ENCODE results near the gene EXOSC10.

GRCh38 chr1:11059968-11060830 is 39.5 kb downstream of the EXOSC10 start, which contains the start of gene SRM:
- TF ChIP-seq ZNF445 (CRISPR knock-in tag; IDR thresholded peaks at IDR 0.05; ENCODE audit: low read depth) (no peak), YBX1 (IDR thresholded peaks at IDR 0.05) (no peak), ZNF253 (CRISPR knock-in tag; conservative IDR thresholded peaks at IDR 0.05) (no peak), MCM3 (IDR thresholded peaks at IDR 0.05) (no peak), GATAD2B (IDR thresholded peaks at IDR 0.05; ENCODE audit: borderline replicate concordance) (peak; percentile 92), RBBP5 (IDR thresholded peaks at IDR 0.05; ENCODE audit: borderline replicate concordance, insufficient read depth, low read length, poor library complexity, severe bottlenecking) (peak; percentile 74), SMC3 (conservative IDR thresholded peaks at IDR 0.05; ENCODE audit: insufficient read depth, low read depth, low read length) (0 out of 2 replicates have a peak, but pooled peaks have one; percentile 7), POLR2A (conservative IDR thresholded peaks at IDR 0.05) (peak; percentile 88), YY1 (IDR thresholded peaks at IDR 0.05; ENCODE audit: borderline replicate concordance in 1 of 3, control insufficient read depth in 1 of 3, extremely low read depth in 1 of 3, insufficient read depth in 3 of 3, insufficient read length in 1 of 3, insufficient replicate concordance in 2 of 3, low read depth in 1 of 3, low read length in 2 of 3) (peak in 2 of 3 experiments; percentile 14 to 45), USF2 (CRISPR knock-in tag; IDR thresholded peaks at IDR 0.05) (peak; percentile 70), CREB1 (IDR thresholded peaks at IDR 0.05) (peak; percentile 55), CREB1 (CRISPR knock-in tag; IDR thresholded peaks at IDR 0.05) (no peak), FOS (IDR thresholded peaks at IDR 0.05; ENCODE audit: extremely low read depth, insufficient read length) (peak; percentile 89), ZBTB1 (CRISPR knock-in tag; IDR thresholded peaks at IDR 0.05; ENCODE audit: borderline replicate concordance, low read depth) (no peak), SIN3B (IDR thresholded peaks at IDR 0.05; ENCODE audit: low read depth) (peak; percentile 84)

All from K562 (cell line).